ENCODE data around the gene MTCP1.

The MTCP1 gene

GRCh38 chrX:155046129-155046810 lies 24.7 kb downstream of the MTCP1 start:
- DNase-seq (ENCODE audit: low read depth in 1 of 2, low spot score in 1 of 2): no peak
- no peak for TF ChIP-seq GABPA (IDR thresholded peaks at IDR 0.05; ENCODE audit: low read depth)
- TF ChIP-seq REST (IDR thresholded peaks at IDR 0.05; ENCODE audit: insufficient replicate concordance, low read depth): no peak
- no peak for TF ChIP-seq SPI1 (IDR thresholded peaks at IDR 0.05; ENCODE audit: borderline replicate concordance, low read depth)
- TF ChIP-seq CTCF (IDR thresholded peaks at IDR 0.05; ENCODE audit: insufficient read depth, low read length): no peak
- TF ChIP-seq POLR2AphosphoS5 (IDR thresholded peaks at IDR 0.05; ENCODE audit: low read depth): no peak

GRCh38 chrX:155035688-155036087 lies 35.2 kb downstream of the MTCP1 start:
- TF ChIP-seq GABPA (IDR thresholded peaks at IDR 0.05; ENCODE audit: low read depth) (no peak), CTCF (IDR thresholded peaks at IDR 0.05; ENCODE audit: insufficient read depth, low read length) (no peak), REST (IDR thresholded peaks at IDR 0.05; ENCODE audit: insufficient replicate concordance, low read depth) (no peak), SPI1 (IDR thresholded peaks at IDR 0.05; ENCODE audit: borderline replicate concordance, low read depth) (no peak), POLR2AphosphoS5 (IDR thresholded peaks at IDR 0.05; ENCODE audit: low read depth) (no peak)
- no peak for DNase-seq (ENCODE audit: low read depth in 1 of 2, low spot score in 1 of 2)
- H3K27me3 ChIP-seq (ENCODE audit: insufficient read depth, poor library complexity, severe bottlenecking): no peaks in the 10 kb centered on the region
- H3K27ac ChIP-seq (replicated peaks): no peak overlapping the region
- H3K4me3 ChIP-seq (replicated peaks; ENCODE audit: insufficient read depth, low read length): no peak overlapping the region

More at GRCh38 chrX:155046129-155046810, 24.7 kb downstream of the MTCP1 start:
- no peaks in the 10 kb centered on the region for H3K27me3 ChIP-seq (ENCODE audit: insufficient read depth, poor library complexity, severe bottlenecking)
- H3K27ac ChIP-seq (replicated peaks): no peak overlapping the region
- H3K4me3 ChIP-seq (replicated peaks; ENCODE audit: insufficient read depth, low read length): no peak overlapping the region

- no peak for DNase-seq (ENCODE audit: low read depth in 1 of 2, low spot score in 1 of 2)
- Histone ChIP-seq H3K27ac (replicated peaks) (no peak overlapping the region), H3K4me3 (replicated peaks; ENCODE audit: insufficient read depth, low read length) (no peak overlapping the region), H3K27me3 (ENCODE audit: insufficient read depth, poor library complexity, severe bottlenecking) (no peaks in the 10 kb centered on the region)
- TF ChIP-seq REST (IDR thresholded peaks at IDR 0.05; ENCODE audit: insufficient replicate concordance, low read depth) (no peak), POLR2AphosphoS5 (IDR thresholded peaks at IDR 0.05; ENCODE audit: low read depth) (no peak), SPI1 (IDR thresholded peaks at IDR 0.05; ENCODE audit: borderline replicate concordance, low read depth) (no peak), CTCF (IDR thresholded peaks at IDR 0.05; ENCODE audit: insufficient read depth, low read length) (no peak), GABPA (IDR thresholded peaks at IDR 0.05; ENCODE audit: low read depth) (no peak)
Measured at GRCh38 chrX:155031657-155032056, 39.3 kb downstream of the MTCP1 start.

All from HL-60 (cell line).